ENCODE results near the gene ADM.

Gene ADM

GRCh38 chr11:10291801-10292638 lies 12.9 kb upstream of the ADM start:
- no peak for DNase-seq

- peak; percentile 91 for DNase-seq
Observed at GRCh38 chr11:10293423-10294289, 11.2 kb upstream of the ADM start, which contains the start of gene SBF2. SBF2 (minus strand) TSS chr11:10294219; CDS start chr11:10294069, 150 bp downstream.

- DNase-seq, result no peak
Observed at GRCh38 chr11:10294290-10294953, 10.5 kb upstream of the ADM start.

- DNase-seq, result no peak
Observed at GRCh38 chr11:10295064-10295901, 9.6 kb upstream of the ADM start.

- no peak for DNase-seq
Observed at GRCh38 chr11:10298342-10298741, 6.5 kb upstream of the ADM start.

GRCh38 chr11:10301656-10302358 lies 3.1 kb upstream of the ADM start:
- no peak for DNase-seq

- DNase-seq, result no peak
Observed at GRCh38 chr11:10302359-10302743, 2.5 kb upstream of the ADM start.

- DNase-seq, result peak; percentile 83
Observed at GRCh38 chr11:10302744-10303557, 1.9 kb upstream of the ADM start.

GRCh38 chr11:10303558-10304363 lies 1.1 kb upstream of the ADM start:
- peak; percentile 75 for DNase-seq

- DNase-seq, result peak; percentile 73
Observed at GRCh38 chr11:10305262-10305963, 540 bp downstream of the ADM start.

GRCh38 chr11:10305964-10306918 lies 1.4 kb downstream of the ADM start:
- DNase-seq, result peak; percentile 72

GRCh38 chr11:10307022-10307399 lies 2.1 kb downstream of the ADM start:
- no peak for DNase-seq

- DNase-seq, result peak; percentile 94
Observed at GRCh38 chr11:10307400-10308200, 2.7 kb downstream of the ADM start.

GRCh38 chr11:10308201-10308954 lies 3.5 kb downstream of the ADM start:
- DNase-seq, result no peak

- no peak for DNase-seq
Observed at GRCh38 chr11:10309163-10310093, 4.6 kb downstream of the ADM start.
